ENCODE results near the gene ACSL4.

The ACSL4 gene

GRCh38 chrX:109707720-109708119 is 25.3 kb downstream of the ACSL4 start:
- Histone ChIP-seq H3K9me2 (replicated peaks; ENCODE audit: control insufficient read depth, low read length) (no peaks in the 10 kb centered on the region), H3K9me3 (ENCODE audit: control insufficient read depth, insufficient read depth, low read length) (no peaks in the 10 kb centered on the region), H3K79me2 (ENCODE audit: control insufficient read depth, low read length) (peaks cover 99% of the 10 kb centered on the region), H3K27ac (ENCODE audit: low read depth, low read length) (no peak overlapping the region), H3K36me3 (ENCODE audit: control insufficient read depth, low read length) (peaks cover 10% of the 10 kb centered on the region), H3K4me2 (ENCODE audit: low read length) (no peak overlapping the region), H3K4me1 (ENCODE audit: control insufficient read depth, low read length) (peaks cover 37% of the 10 kb centered on the region), H4K20me1 (ENCODE audit: control insufficient read depth, insufficient read depth, low read depth, low read length) (peaks cover 4% of the 10 kb centered on the region; the same call in 1 of the 2 replicates), H3F3A (ENCODE audit: control insufficient read depth, insufficient read depth) (no peaks in the 10 kb centered on the region), H3K4me3 (ENCODE audit: low read length) (no peak overlapping the region), H3K27me3 (ENCODE audit: control insufficient read depth, low read length) (no peaks in the 10 kb centered on the region)
- TF ChIP-seq EZH2phosphoT487 (IDR thresholded peaks at IDR 0.05; ENCODE audit: borderline replicate concordance, low read length) (no peak), CTCF (IDR thresholded peaks at IDR 0.05; ENCODE audit: low read depth, low read length, poor library complexity, severe bottlenecking) (no peak)

GRCh38 chrX:109707319-109707718 is 25.7 kb downstream of the ACSL4 start:
- Histone ChIP-seq H3K4me1 (ENCODE audit: control insufficient read depth, low read length) (peaks cover 37% of the 10 kb centered on the region), H3K4me2 (ENCODE audit: low read length) (no peak overlapping the region), H3K36me3 (ENCODE audit: control insufficient read depth, low read length) (peaks cover 6% of the 10 kb centered on the region), H3K79me2 (ENCODE audit: control insufficient read depth, low read length) (peaks cover 99% of the 10 kb centered on the region), H3K27me3 (ENCODE audit: control insufficient read depth, low read length) (no peaks in the 10 kb centered on the region), H3F3A (ENCODE audit: control insufficient read depth, insufficient read depth) (no peaks in the 10 kb centered on the region), H3K9me2 (replicated peaks; ENCODE audit: control insufficient read depth, low read length) (no peaks in the 10 kb centered on the region), H3K27ac (ENCODE audit: low read depth, low read length) (no peak overlapping the region), H3K4me3 (ENCODE audit: low read length) (no peak overlapping the region), H3K9me3 (ENCODE audit: control insufficient read depth, insufficient read depth, low read length) (no peaks in the 10 kb centered on the region), H4K20me1 (ENCODE audit: control insufficient read depth, insufficient read depth, low read depth, low read length) (peaks cover 4% of the 10 kb centered on the region; the same call in 1 of the 2 replicates)
- no peak for TF ChIP-seq CTCF (IDR thresholded peaks at IDR 0.05; ENCODE audit: low read depth, low read length, poor library complexity, severe bottlenecking)
- TF ChIP-seq EZH2phosphoT487 (IDR thresholded peaks at IDR 0.05; ENCODE audit: borderline replicate concordance, low read length): no peak

- no peak overlapping the region for H3K4me2 ChIP-seq (ENCODE audit: low read length)
Measured at GRCh38 chrX:109704563-109704962, 28.5 kb downstream of the ACSL4 start.

More at GRCh38 chrX:109704563-109704962, 28.5 kb downstream of the ACSL4 start:
- H3K36me3 ChIP-seq (ENCODE audit: control insufficient read depth, low read length): peaks cover 3% of the 10 kb centered on the region; the same call in 1 of the 2 replicates
- H3K27me3 ChIP-seq (ENCODE audit: control insufficient read depth, low read length): no peaks in the 10 kb centered on the region
- TF ChIP-seq CTCF (IDR thresholded peaks at IDR 0.05; ENCODE audit: low read depth, low read length, poor library complexity, severe bottlenecking) (no peak), EZH2phosphoT487 (IDR thresholded peaks at IDR 0.05; ENCODE audit: borderline replicate concordance, low read length) (no peak)
- peaks cover 82% of the 10 kb centered on the region for H3K79me2 ChIP-seq (ENCODE audit: control insufficient read depth, low read length)
- peaks cover 23% of the 10 kb centered on the region for H3K4me1 ChIP-seq (ENCODE audit: control insufficient read depth, low read length)
- H3K4me3 ChIP-seq (ENCODE audit: low read length): no peak overlapping the region
- no peaks in the 10 kb centered on the region for H3K9me2 ChIP-seq (replicated peaks; ENCODE audit: control insufficient read depth, low read length)
- H3K9me3 ChIP-seq (ENCODE audit: control insufficient read depth, insufficient read depth, low read length): no peaks in the 10 kb centered on the region
- H3K27ac ChIP-seq (ENCODE audit: low read depth, low read length): no peak overlapping the region
- H4K20me1 ChIP-seq (ENCODE audit: control insufficient read depth, insufficient read depth, low read depth, low read length): no peaks in the 10 kb centered on the region
- no peaks in the 10 kb centered on the region for H3F3A ChIP-seq (ENCODE audit: control insufficient read depth, insufficient read depth)

All from DOHH2 (cell line).